ENCODE results near the gene GPR156.
"Not testable (repeated sequence)": the region's sequence is repeated elsewhere in the genome, so short reads cannot be mapped to it uniquely, and the experiment has no call there.

The GPR156 gene

GRCh38 chr3:120306519-120307455 lies 21.8 kb upstream of the GPR156 start:
- H3K27ac ChIP-seq, result no peak overlapping the region
- TF ChIP-seq CTCF (conservative IDR thresholded peaks at IDR 0.05) (no peak), ZFX (IDR thresholded peaks at IDR 0.05) (no peak)

- no peak for TF ChIP-seq CTCF (conservative IDR thresholded peaks at IDR 0.05)
- TF ChIP-seq ZFX (IDR thresholded peaks at IDR 0.05), result no peak
- no peak overlapping the region for H3K27ac ChIP-seq
Observed at GRCh38 chr3:120304616-120305015, 19.6 kb upstream of the GPR156 start.

- TF ChIP-seq CTCF (conservative IDR thresholded peaks at IDR 0.05) (no peak), ZFX (IDR thresholded peaks at IDR 0.05) (no peak)
- H3K27ac ChIP-seq, result no peak overlapping the region
Observed at GRCh38 chr3:120302361-120302760, 17.3 kb upstream of the GPR156 start.

- TF ChIP-seq CTCF (conservative IDR thresholded peaks at IDR 0.05) (no peak), ZFX (IDR thresholded peaks at IDR 0.05) (no peak)
- no peak overlapping the region for H3K27ac ChIP-seq
Observed at GRCh38 chr3:120300971-120301370, 15.9 kb upstream of the GPR156 start.

- no peak for TF ChIP-seq ZFX (IDR thresholded peaks at IDR 0.05)
- no peak for TF ChIP-seq CTCF (conservative IDR thresholded peaks at IDR 0.05)
- H3K27ac ChIP-seq, result no peak overlapping the region
Observed at GRCh38 chr3:120299403-120299802, 14.4 kb upstream of the GPR156 start.

- no peak overlapping the region for H3K27ac ChIP-seq
- TF ChIP-seq ZFX (IDR thresholded peaks at IDR 0.05) (no peak), CTCF (conservative IDR thresholded peaks at IDR 0.05) (no peak)
Observed at GRCh38 chr3:120298996-120299395, 14.0 kb upstream of the GPR156 start.

- not testable (repeated sequence) for H3K27ac ChIP-seq
Observed at GRCh38 chr3:120291552-120291951, 6.5 kb upstream of the GPR156 start.

- TF ChIP-seq ZFX (IDR thresholded peaks at IDR 0.05), result no peak
- H3K27ac ChIP-seq, result no peak overlapping the region
Observed at GRCh38 chr3:120289636-120290035, 4.6 kb upstream of the GPR156 start.
